Hippocampal formation (tissue), 2 donors: Measurements from ENCODE around the gene PSMD14.

Source experiments
- DNase-seq, 2 donors: peaks; one replicate each; lab custom pipeline; 2025; lab: John Stamatoyannopoulos, UW

PSMD14 gene

DNA sequence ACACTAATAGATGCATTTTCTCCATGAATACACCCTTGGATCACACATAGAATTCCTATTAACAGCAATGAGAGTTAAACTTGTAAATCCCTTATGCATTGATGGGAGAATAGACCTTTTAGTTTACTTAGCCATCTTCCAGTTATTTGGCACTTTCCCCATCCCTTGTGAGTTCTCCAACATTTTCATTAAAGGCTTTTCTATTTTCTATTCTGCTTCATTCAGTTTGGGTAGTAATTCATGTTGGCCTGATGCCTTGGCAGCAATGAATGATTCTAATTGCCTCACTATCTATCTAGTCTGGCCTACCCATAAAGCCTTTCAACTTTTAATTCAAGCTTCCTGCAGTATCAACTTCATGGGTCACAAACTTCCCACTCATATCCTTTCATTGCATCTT, 140.2 kb downstream of the PSMD14 start:
- DNase-seq, result no peak
